HepG2 (cell line): Measurements from ENCODE around the gene ELP5. TPM values are rescaled to one million over a fixed set of nuclear protein-coding genes. Genes with fewer than 3 reads are reported as not detected.

Source experiments
- HNRNPK ChIP-seq: fragments of 200-400 bp; formaldehyde crosslinking; IDR thresholded peaks from 2 replicates; pipeline ENCODE4 v1.6.1; 2018; ENCODE audit warnings: low read length, low read depth, moderate library complexity, mild to moderate bottlenecking; ENCODE audit not compliant: poor library complexity, severe bottlenecking
- IRF2 ChIP-seq: IDR thresholded peaks from 2 replicates; pipeline ENCODE4 v1.6.1; 2018; ENCODE audit warnings: missing genetic modification reagents, missing compliant biosample characterization
- IRF9 ChIP-seq: sonication (generic); formaldehyde crosslinking; IDR thresholded peaks from 2 replicates; pipeline ENCODE4 v1.8.0; 2022; ENCODE audit warnings: missing genetic modification reagents, mild to moderate bottlenecking, borderline replicate concordance
- KLF12 ChIP-seq: sonication (generic); formaldehyde crosslinking; IDR thresholded peaks from 2 replicates; pipeline ENCODE4 v1.4.0; 2020; ENCODE audit warnings: missing genetic modification reagents, borderline replicate concordance
- ZBED4 ChIP-seq: sonication (generic); formaldehyde crosslinking; IDR thresholded peaks from 2 replicates; pipeline ENCODE4 v1.4.0; 2020; ENCODE audit warnings: missing genetic modification reagents, borderline replicate concordance
- ZBTB40 ChIP-seq, 2 experiments: fragments of 450-650 bp in 1 of 2; sonication (generic) in 1 of 2; formaldehyde crosslinking in 1 of 2; IDR thresholded peaks; 2 replicates each; pipeline versions ENCODE4 v1.6.1 to v1.8.0; 2016 to 2022; ENCODE audit warnings: antibody characterized with exemption in 1 of 2, mild to moderate bottlenecking in 1 of 2, missing genetic modification reagents in 1 of 2
- ZFP1 ChIP-seq: IDR thresholded peaks from 2 replicates; pipeline ENCODE4 v1.6.1; 2016
- ZNF275 ChIP-seq: sonication (generic); formaldehyde crosslinking; IDR thresholded peaks from 2 replicates; pipeline ENCODE4 v1.8.0; 2022; ENCODE audit warnings: missing genetic modification reagents, mild to moderate bottlenecking, inconsistent platforms, borderline replicate concordance
- polyA plus RNA-seq, 8 experiments: library from polyadenylated mRNA; depleted of rRNA in 3 of 8; stranded (reverse) in 7 of 8; unstranded in 1 of 8; fragments of >200 nt; fragmentation: Illumina TruSeq in 4 of 8; extraction: Trizol in 4 of 8; gene quantifications; 2 replicates each; pipeline versions ENCODE4 v1.2.1 to v1.2.3, GENCODE V29; 2011 to 2016; ENCODE audit warnings: low read depth in 4 of 8, missing spikeins in 1 of 8, mixed read lengths in 1 of 8; ENCODE audit not compliant: insufficient read depth in 1 of 8
- total RNA-seq, 5 experiments: library from RNA; depleted of rRNA; stranded (reverse); fragments of >200 nt; fragmentation: Illumina TruSeq; extraction: Trizol; gene quantifications; 2 replicates each; pipeline ENCODE4 v1.2.3, GENCODE V29; 2016; ENCODE audit warnings: low read depth in 1 of 5
- TF ChIP-seq, protein P1 (sequence below): IDR thresholded peaks from 2 replicates; pipeline ENCODE4 v1.6.1; 2016; ENCODE audit warnings: missing genetic modification reagents, missing compliant biosample characterization

Gene ELP5
- total and polyA plus RNA-seq, 2 of the 13 experiments (the other 11 are each of a cell fraction or from before 2014, with no cell fraction given): 67.6 to 69.8 TPM

DNA sequence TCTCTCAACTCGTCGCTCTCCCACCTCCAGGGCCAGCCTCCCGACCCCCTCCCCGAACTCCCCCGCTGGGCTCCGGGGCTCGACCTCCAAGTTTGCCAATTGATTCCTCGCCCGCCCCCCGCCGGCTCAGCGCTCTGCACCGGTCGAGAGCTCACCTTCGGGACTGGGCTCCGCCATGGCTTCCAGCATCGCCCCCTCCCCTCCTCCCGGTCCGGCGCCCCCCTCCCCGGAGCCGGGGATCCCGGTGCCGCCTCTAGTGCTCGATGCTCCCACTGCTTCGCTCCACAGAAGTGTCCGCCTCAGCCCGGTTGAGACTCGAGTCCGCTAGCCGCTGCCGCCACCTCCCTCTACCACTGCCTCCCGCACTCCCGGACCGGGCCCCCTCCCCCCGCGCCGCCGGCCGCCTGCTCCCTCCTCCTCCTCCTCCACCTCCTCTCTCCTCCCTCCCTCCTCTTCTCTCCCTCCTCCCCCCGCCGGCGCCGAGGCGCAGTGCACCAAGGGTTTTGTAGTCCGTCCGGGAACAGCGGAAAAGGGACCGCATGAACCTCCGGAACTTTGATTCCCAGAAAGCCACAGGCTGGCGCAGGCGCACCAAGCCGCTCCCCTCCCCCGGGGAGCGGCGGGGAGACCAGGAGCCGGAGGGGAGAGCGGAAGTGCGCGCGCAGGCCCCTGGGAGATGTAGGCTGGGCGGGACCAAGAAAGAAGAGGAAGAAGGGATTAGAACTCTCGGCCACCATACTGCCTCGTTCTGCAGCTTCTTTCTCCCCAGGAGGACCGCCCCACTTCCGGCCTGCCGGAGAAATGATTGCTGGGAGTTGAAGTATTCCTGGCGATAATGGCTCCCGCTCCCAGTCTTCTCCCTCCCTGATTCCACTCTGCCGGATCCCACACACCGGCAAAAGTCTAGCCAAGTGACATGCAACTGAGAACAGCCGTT lies 12.7 kb upstream of the ELP5 start, which contains the start of gene PHF23 (continued):
- TF ChIP-seq ZNF275 (0 out of 2 replicates have a peak, but pooled peaks have one; percentile 38), IRF2 (CRISPR knock-in tag) (peak; percentile 65; the same call in 1 of the 2 replicates), ZFP1 (CRISPR knock-in tag) (no peak), ZBTB40 (IDR thresholded peaks at IDR 0.05) (peak; percentile 67), ZBTB40 (CRISPR knock-in tag; IDR thresholded peaks at IDR 0.05) (no peak), ZBED4 (no peak), HNRNPK (peak; percentile 97), IRF9 (CRISPR knock-in tag) (no peak; the same call in 1 of the 2 replicates), KLF12 (CRISPR knock-in tag) (peak; percentile 43; the same call in 1 of the 2 replicates)
- TF ChIP-seq, protein P1, sequence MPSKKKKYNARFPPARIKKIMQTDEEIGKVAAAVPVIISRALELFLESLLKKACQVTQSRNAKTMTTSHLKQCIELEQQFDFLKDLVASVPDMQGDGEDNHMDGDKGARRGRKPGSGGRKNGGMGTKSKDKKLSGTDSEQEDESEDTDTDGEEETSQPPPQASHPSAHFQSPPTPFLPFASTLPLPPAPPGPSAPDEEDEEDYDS (CRISPR knock-in tag): peak; percentile 27; the same call in 1 of the 2 replicates
